Kidney tubule cell (primary cell): ENCODE data around the gene KCNJ1.
A peak's percentile ranks its signal among the peaks of the same experiment; 100 is the strongest.

Experiments
- DNase-seq: peaks from one replicate; pipeline ENCODE4 v3.0.0-alpha.2; 2018; ENCODE audit warnings: low spot score

KCNJ1 gene

DNA sequence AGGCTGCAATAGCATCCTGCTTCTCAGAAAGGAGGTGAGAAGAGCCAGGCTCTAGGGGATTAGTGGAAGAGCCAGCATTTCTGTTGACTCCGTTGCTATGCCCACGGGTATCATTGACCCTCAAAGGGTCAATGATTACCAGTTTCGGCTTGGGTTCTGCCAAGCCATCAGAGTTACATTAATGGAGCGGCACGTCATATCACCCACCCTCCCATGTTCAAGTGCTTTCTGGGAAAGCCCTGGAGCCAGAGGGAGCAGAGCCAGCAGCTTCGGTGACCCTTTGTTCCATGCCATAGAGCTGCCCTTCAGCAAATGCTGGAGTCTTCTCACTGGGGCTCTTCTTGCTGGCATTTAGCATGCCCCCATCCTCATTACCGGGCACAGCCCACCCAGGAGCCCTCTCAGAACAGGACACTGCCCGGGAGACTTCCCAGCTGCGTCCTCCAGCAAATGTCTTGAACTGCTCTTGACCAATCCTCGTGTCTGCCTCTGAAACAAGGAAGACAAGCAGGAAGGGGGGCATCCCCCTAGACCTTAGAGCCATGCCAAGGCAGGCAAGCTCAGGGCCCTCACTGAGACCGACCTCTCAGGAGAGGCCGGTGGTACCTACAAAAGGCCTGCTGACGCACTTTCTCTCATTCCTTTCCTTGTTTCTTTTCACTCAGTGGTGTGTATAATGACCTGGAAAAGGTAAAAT lies 14.6 kb downstream of the KCNJ1 start:
- DNase-seq = peak; percentile 53

DNA sequence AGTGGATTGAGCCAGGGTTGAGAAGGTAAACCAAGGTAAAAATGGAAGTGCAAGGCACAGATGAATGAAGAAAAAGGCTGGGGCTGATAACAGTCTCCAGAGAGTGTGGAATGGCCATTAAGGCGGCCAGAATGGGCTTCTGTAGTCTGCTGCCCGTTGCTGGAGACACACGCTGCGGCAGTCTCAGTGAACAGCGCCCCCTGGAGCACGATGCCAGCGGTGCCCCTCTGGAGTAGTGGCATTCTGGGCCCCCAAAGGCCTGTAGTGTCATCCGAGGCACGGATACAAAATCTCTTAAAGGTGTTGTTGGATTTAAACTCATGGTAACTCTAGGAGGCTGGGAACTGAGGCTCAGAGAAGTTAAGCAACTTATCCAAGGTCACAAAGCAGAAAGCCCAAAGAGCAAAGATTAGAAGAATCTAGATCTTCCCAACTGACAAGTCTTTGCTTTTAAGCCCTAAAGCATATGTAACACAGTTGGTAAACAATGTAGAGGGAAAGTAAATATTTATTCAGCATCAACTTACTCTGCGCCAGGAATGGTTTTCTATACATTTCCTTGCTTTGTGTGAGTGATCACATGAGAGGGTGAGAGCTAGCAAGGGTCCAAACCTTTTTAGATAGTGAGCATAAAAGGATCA lies 18.2 kb downstream of the KCNJ1 start:
- DNase-seq = peak; percentile 20

DNA sequence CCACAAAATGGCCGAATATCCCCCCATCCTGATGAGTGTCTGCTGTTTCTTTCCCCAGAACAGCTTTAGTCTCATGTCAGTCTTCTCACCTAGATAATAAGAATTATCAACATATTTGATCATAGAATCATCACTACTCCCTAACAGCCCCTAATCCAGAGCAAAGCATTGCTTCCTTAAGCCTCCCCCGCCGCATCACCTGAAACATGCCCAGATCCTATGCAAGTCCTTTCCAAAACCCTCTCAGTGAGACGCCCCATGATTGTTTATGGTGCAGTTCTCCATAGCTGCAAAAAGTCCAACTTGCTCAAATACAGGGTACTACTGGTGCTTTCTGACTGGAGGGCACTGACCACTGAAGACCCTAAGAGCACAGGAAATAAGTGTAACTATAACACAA lies 20.1 kb downstream of the KCNJ1 start:
- DNase-seq = no peak

DNA sequence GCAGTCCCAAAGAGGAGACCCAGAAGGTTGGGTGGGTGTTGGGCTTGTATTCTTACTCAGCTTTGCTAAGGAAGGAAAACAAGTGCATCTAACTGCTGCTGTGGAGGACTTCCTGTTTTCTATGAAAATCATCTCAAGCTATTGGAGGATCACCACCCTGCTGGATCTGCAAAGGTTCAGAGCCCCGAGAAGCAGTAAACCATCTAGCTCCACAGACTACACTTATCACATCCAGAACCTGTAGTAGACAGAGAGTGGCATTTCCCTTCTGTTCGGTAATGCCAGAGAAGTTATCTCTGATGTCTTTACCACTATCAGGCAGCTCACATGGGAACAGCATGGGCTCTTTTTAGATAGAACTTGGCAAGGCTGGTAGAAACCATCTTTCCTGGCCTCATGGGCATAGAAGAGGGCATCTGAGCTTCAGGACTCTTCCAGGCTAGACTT lies 21.7 kb downstream of the KCNJ1 start:
- DNase-seq = no peak

DNA sequence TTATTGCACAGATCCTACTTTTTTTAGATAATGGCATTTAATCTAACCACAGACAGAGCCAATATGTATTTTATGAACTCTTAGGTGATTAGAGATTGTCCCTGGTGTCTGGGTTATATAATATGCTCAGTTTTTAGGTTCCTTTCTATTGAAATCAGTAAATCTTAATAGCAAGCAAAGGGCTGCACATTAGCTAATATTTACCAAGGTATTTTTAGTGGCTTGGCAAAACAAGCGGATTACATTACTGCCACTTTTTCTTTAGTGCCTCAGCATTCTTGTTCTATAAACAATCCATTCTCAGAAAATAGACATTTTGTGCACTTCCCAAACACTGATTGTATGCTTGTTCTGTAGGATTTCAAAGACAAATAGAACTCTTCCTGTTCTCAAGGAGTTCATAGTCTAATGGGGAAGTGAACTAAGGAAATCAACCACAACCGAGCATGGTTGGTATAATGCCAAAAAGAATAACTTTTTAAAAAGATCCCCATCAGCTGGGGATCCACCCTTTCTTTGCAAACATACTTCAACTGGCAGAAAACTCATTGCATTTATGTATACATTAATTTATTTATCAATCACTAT lies 23.8 kb downstream of the KCNJ1 start:
- no peak for DNase-seq

DNA sequence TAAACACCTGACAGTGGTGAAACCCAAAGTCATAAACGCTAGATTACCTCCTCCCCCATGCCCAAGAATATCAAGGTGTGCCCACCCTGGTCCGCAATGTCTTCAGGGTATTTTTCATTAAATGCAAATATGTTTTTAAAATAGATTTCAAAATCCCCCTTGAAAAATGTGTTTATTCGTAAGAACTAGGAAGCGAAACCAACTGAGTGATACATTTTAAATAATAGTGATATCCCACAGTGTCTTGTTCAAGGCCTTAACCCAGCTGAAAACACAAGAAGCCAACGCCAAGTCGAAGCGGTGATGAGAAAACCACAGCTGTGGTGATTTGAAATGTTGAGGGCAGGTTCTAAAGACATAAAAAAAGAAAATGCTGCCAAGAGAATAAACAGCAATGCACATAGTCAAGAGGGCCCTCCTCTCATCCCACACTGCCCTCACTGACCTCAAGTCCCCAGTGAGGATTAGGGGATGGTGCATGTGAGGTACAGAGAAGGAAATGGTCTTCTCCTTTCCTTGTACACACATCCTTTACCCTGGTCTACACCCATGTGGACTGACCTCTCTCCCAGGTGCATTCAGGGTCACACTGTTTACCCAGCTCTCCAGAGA lies 25.5 kb downstream of the KCNJ1 start:
- no peak for DNase-seq

DNA sequence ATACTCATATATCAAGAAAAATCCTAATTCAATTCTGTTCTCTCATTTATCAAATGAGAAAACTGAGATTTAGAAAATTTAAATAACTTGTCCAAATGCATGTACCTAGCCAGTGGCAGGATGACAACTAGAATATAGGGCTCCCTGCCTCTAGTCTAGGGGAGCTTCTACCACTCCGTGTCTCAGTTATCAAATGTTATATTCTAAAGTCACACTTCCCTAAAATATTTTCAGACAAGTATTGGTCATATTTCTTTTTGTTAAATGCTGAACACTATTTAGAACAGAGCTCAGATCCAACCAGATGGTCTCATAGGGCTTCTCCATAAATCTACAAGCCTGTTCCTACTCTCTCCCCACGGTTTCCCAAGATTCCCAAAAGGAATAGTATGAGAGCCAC lies 26.3 kb downstream of the KCNJ1 start:
- DNase-seq = no peak

DNA sequence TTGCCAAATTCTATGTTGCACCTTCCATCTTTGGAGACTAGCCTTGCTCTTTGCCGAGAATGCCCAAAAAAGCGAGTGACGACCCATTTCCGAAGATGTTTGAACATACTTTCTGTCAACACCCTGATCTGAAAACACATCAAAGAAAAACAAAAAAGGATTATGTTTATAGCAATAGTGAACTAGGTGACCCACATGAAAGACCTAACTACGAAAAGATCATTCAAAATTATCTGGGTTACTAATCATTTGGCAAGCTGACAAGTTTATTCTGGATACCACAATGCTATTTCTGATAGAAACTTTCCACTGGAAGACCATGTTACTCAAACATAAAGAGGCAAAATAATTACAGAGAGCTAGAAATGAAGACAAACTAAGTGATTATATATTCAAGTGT lies 27.0 kb downstream of the KCNJ1 start:
- DNase-seq = no peak

DNA sequence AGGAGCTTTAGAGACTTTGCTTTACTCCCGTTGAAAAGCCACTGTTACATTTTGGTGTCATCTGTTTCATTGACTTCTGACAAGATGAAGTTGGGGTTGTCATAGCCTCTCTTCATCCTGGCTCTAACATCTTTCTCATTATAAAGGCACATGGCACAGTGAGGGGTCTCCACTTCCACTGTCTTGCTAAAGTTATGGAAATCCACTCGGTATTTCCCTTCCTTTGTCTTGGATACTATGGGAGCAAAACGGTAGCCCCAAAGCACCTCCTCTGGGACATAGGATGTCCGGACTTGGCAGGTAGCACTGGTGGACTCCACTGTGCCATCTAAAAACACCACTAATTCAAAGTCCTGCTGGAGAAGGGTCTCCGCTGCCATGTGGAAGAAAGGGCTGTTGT lies 28.0 kb downstream of the KCNJ1 start:
- DNase-seq = no peak

DNA sequence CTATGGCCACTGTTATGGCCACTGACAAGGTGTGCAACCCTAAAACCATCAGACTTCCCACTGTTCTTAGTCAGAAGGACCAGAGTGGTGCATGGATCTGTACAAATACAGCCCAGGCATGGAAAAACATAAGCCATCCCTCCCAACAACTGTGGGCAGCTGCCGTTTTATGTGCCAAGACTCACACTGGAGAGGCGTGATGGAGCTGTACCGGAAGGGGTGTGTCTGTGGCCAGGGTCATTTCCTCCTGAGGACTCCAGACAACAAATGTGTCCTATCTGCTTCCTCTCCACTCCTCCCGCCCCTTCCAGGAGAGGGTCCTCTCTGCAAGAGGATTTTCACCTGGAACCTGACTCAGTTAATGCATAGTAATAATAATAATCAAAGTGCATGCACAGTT lies 29.5 kb downstream of the KCNJ1 start:
- DNase-seq = no peak

DNA sequence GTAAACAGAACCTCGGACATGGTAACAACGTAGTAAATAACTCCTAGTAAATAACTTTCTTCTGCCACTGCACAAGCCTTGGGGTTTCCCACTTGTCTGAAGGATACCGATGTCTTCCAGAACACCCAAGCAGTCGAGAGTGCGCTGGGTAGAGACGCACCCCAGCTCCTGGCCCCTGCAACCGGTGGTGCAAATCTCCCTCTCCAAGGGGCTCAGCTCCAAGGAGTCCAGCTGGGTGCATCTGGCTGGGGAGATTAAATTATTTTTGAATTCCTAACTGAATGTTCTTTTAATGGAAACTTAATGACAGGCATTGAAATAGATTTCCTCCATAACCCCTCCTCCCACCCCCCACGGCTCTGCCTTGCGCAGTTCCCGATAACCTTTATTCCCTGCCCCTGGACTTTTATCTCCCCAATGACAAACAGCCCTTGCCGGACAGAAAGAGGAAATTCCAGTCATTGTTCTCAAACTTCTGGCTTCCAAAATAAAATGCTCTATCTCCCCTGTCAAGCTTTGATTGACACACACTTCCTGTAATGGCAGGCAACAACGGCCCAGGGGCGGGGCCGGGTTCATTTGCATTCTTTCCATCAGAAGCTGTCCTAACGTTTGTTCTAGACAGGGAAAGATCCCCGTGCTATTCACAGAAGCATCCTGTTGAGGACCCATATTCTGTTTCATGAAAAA lies 31.2 kb downstream of the KCNJ1 start:
- no peak for DNase-seq

DNA sequence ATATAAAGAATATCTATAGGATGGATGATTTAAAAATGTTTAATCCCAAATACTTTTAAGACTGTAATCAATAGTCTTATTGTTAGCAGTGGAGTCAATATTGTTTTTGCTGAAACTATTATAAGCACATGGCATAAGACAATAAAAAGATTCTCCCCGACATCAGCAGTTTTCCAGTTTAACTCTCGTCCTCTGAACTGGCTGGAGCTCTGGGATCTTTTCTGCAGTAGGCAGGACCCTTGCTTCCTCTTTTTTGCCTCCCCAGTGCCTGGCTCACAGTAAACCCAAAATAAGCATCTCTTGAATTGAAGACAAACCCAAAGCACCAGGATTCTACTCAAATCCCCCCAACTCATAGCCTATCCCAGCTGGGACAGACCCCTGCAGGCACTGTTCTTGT lies 32.9 kb downstream of the KCNJ1 start:
- no peak for DNase-seq

DNA sequence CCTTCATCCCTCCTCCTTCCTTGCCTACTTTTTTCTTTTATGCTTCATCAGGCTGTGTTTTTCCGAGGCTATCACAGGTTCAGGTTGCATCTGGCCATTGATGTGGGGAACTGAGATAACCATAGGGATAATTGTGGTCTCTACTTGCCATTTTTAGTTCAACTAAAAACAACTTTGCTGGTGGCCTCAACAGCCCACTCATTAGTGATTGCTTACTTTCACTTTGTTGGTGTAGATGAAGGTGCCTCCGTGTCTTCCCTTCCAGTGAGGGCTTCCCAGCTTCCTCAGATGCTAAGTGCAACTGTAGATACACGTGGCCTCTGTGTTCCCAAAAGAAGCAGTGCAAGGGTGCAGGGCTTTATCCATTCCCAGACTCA lies 35.0 kb downstream of the KCNJ1 start:
- no peak for DNase-seq

DNA sequence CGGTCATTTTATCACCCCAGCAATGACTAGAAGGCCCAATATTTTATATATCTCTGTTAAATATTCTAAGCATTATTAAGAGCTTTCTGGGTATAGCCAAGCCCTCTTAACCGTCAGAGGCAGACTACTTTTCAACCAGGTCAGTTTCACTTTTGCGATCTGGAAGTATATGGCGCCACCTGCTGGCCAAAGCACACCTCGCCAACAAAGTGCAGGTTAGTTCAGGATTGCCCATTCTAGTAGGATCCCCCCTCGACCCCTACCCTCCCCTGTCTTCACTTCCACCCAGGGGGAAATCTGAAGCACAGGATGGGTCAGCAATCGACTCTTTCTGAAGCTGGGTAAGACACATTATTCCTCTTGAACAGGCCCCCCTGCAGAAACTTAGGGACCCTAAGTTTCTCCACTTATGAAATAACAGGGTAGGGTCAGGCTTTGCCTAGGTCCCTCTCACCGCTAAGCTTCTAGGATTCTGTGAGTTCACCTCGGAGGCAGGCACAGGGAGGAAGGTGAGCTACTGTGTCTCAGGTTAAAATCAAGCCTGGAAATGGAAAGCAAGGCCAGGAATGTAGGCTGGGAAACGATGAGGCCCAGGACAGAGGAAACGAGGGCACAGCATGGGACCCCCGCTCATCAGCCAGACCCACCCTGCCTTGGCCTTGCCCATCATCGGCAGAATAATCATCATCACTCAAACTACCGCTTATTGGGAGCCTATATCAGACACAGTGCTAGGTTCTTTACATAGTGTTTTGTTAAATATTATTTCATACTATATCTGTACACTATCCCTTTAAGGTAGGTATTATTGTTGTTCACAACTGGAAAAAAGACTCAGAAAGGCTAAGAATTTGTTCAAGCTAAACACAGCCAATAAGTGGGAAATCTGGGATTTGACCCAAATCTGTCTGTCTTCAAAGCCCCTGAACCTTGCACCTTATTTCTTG lies 35.6 kb downstream of the KCNJ1 start:
- DNase-seq = peak; percentile 77

DNA sequence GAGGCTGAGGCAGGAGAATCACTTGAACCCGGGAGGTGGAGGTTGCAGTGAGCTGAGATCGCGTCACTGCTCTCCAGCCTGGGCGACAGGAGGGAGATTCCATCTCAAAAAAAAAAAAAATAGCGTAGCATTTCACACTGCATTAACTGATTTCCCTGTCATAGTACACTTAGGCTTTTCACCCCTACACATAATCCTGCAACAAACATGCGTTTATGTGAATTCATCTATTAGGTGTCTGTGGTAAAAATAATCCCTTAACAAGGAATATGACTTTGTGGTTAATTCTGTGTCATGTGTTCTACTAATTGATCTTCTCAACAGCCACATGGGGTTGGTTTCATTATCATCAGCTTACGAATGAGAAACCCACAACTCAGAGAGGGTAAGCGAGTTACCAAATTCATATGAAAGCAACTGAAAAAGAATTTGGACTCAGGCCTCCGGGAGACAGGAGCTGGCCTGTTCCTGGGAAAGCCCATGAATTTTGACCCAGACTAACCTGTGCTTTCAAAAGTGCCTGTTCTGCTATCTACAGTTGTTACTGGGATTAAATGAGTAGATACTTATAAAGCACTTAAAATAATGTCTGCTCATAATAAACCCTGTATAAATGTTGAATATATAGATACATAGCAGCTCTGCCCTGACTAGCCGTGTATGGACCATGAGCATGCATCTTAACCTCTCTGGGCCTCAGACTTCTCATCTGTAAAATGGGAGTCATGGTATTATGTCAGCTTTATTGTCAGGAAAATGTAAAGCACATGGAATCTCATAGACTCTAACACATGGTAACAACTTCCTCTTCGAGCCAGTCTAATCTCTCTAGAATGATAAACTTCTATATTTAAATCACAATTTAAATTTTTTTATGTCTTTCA lies 36.6 kb downstream of the KCNJ1 start:
- DNase-seq = no peak

DNA sequence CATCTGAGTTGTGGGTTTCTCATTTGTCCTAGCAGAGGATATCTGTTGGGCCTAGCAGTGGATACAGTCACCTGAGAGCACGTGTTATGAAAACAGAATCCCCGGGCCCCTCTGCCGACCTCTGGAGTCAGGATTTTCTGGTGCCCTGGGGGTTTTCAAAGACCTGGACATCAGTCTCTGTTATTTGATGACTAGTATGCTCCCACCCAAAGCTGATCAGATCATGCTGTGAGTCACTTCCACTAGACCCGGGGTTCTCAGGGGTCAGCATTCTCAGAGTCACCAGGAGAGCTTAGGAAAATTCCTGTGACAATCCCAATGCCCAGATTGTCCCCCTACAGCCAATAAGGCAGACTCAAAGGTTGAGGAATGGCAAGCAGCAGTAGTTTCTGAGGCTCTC lies 38.7 kb downstream of the KCNJ1 start:
- peak; percentile 19 for DNase-seq

DNA sequence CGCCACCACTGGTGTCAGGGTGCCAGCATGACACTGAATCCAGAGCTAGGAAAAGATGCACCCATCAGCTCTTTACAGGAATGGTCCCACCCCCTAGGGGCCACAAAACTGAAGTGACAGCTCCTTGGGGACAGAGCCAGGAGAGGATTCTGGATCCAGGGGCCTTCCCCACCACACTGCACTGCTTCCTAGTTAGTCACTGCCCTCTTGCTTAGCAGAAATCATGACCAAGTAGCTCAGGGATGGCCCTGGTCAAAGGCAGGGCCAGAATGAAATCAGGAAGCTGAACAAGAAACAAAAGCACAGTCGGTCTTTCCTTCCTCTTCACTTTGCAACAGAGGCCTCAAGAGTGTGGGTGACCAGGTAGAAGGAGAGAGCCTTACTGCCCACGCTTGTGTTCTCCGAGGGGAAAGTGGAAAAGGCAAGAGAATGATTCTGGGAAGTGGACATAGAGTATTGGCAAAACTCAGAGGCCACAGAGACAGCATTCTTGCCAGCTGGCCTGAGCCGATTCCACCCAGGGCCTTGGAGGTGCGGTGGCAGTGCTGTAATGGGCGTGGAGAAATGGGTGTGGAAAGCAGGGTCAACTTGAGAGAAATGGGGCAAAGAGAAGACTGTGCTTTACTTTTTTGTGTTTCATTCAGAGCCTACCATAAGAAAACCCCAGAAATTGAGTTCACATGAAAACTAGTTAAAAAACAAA lies 39.8 kb downstream of the KCNJ1 start:
- peak; percentile 4 for DNase-seq

DNA sequence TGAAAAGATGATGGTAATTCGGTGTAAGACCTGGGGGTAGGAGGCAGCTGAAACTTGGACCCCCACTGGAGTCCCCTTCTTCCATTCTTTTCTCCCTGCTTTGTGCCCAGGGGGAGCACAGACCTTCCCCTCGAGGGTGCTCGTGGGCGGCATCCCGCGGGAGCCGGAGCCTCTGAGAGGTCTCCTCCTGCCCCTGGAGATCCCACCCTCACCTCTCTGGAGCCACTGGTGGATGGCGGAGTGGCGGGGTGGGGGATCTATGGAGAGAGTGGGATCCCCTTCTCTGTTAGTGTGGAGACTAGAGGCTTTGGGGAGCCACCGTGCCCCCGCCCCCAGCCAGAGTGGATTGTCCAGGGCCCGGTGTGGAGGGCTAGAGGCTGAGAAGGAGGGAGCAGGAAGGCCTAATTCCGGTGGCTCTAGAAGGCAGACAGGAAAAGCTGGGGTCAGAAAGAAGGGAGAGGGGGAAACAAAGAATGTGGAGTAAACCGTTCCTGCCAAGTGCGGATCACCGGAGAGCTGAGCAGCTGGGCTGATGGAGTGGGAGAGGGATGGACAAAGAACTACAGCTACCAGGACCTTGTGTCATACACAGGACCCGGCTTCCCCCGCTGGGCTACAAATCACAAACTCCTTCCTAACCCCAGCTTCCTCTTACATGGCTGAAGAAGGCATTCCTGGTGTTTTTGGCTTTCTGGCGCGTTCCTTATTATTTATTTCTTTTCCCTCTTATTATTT lies 41.9 kb downstream of the KCNJ1 start:
- DNase-seq = no peak
